Measurements from ENCODE around the gene GMPR. TPM values are rescaled to one million over a fixed set of nuclear protein-coding genes. Genes with fewer than 3 reads are reported as not detected.

The GMPR gene
- total RNA-seq, 1 experiment from 2014 or later = 2.0 TPM

DNA sequence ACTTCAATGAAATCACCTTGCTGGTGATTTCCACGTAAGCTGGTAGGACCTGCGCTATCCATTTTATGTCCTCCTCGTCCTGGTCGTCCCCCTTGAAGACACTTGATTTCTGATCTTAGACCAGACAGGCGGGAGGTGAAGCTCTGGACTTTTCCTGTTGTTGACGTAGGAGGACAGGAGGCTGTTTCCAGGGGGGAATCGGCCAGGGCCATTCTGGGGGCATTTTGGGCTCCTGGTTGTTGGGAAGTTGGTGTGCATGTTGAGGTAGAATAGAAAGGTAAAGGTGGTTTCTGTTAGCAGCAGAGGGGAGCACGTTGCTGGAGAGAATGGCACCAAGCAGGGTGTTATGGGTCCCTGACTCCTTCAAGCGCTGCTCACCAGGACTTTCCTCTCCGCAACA, 56.0 kb downstream of the GMPR start:
- TF ChIP-seq CTCF (conservative IDR thresholded peaks at IDR 0.05) (no peak), EZH2 (IDR thresholded peaks at IDR 0.05; ENCODE audit: low read depth) (no peak)
- no peak overlapping the region for H2AFZ ChIP-seq
- H3K36me3 ChIP-seq (ENCODE audit: low read depth) = no peaks in the 10 kb centered on the region
- H3K9me3 ChIP-seq (ENCODE audit: insufficient read depth, low read depth) = no peaks in the 10 kb centered on the region
- no peak for DNase-seq
- no TSS peak for BruUV-seq (replicated peaks)
- intact Hi-C loops (cut with micrococcal nuclease; ENCODE audit: unreplicated experiment) = no loop called here
- ChIA-PET CTCF (interaction anchor here (0.6 kb wide), 1 partner anchor 12 kb away, joined by 3 read pairs; no protein-coding TSS in a partner anchor), POLR2A (ENCODE audit: unreplicated experiment) (no interaction called here)
- H3K4me3 ChIP-seq = no peak overlapping the region
- H4K20me1 ChIP-seq (ENCODE audit: insufficient read depth) = no peaks in the 10 kb centered on the region
- H3K4me1 ChIP-seq (replicated peaks; ENCODE audit: insufficient read depth) = no peaks in the 10 kb centered on the region
- H3K27me3 ChIP-seq (ENCODE audit: insufficient read depth, low read depth) = peaks cover 3% of the 10 kb centered on the region; the same call in 1 of the 2 replicates
- no peaks in the 10 kb centered on the region for H3F3A ChIP-seq (ENCODE audit: insufficient read depth, low read depth)
- H3K27ac ChIP-seq = no peak overlapping the region
- H3K79me2 ChIP-seq (ENCODE audit: low read depth) = no peaks in the 10 kb centered on the region
- H3K4me2 ChIP-seq = no peak overlapping the region
- no peaks in the 10 kb centered on the region for H3K9me2 ChIP-seq (ENCODE audit: insufficient read depth)

DNA sequence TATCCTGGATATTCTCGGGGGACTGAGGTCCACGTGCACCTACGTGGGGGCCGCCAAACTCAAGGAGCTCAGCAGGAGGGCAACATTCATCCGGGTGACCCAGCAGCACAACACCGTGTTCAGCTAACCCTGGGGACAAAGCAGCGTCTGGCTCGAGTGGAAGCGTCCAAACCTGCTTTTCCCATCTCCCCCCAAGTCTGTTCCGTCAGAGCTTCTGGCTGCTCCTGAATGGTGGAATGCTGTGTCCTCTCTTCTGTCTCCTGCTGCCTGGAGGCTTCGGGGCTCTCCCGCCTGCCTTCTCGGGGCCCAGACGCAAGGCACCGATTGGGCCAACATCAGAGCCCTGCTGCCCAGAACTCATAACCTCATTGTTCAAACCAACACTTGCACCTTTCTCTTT, 56.7 kb downstream of the GMPR start:
- intact Hi-C loops (cut with micrococcal nuclease; ENCODE audit: unreplicated experiment) = no loop called here
- POLR2A ChIA-PET (ENCODE audit: unreplicated experiment) = no interaction called here
- TF ChIP-seq EZH2 (IDR thresholded peaks at IDR 0.05; ENCODE audit: low read depth) = no peak
- TF ChIP-seq CTCF (conservative IDR thresholded peaks at IDR 0.05) = no peak
- no peak overlapping the region for H2AFZ ChIP-seq
- no peaks in the 10 kb centered on the region for H3K9me2 ChIP-seq (ENCODE audit: insufficient read depth)
- CTCF ChIA-PET = interaction anchor here (0.6 kb wide), 1 partner anchor 12 kb away, joined by 3 read pairs; no protein-coding TSS in a partner anchor
- no peak overlapping the region for H3K27ac ChIP-seq
- H3K79me2 ChIP-seq (ENCODE audit: low read depth) = no peaks in the 10 kb centered on the region
- no peaks in the 10 kb centered on the region for H3K9me3 ChIP-seq (ENCODE audit: insufficient read depth, low read depth)
- H3K4me3 ChIP-seq = no peak overlapping the region
- H3K27me3 ChIP-seq (ENCODE audit: insufficient read depth, low read depth) = peaks cover 3% of the 10 kb centered on the region; the same call in 1 of the 2 replicates
- no TSS peak for BruUV-seq (replicated peaks)
- no peak overlapping the region for H3K4me2 ChIP-seq
- no peak for DNase-seq
- no peaks in the 10 kb centered on the region for H3K4me1 ChIP-seq (replicated peaks; ENCODE audit: insufficient read depth)
- no peaks in the 10 kb centered on the region for H3F3A ChIP-seq (ENCODE audit: insufficient read depth, low read depth)
- no peaks in the 10 kb centered on the region for H4K20me1 ChIP-seq (ENCODE audit: insufficient read depth)
- no peaks in the 10 kb centered on the region for H3K36me3 ChIP-seq (ENCODE audit: low read depth)

GRCh38 chr6:16295471-16295870, 57.1 kb downstream of the GMPR start:
- intact Hi-C loops (cut with micrococcal nuclease; ENCODE audit: unreplicated experiment) = no loop called here
- Histone ChIP-seq H3K4me2 (no peak overlapping the region), H3F3A (ENCODE audit: insufficient read depth, low read depth) (no peaks in the 10 kb centered on the region), H3K4me3 (no peak overlapping the region), H3K4me1 (replicated peaks; ENCODE audit: insufficient read depth) (no peaks in the 10 kb centered on the region), H3K27ac (no peak overlapping the region), H3K36me3 (ENCODE audit: low read depth) (no peaks in the 10 kb centered on the region), H3K27me3 (ENCODE audit: insufficient read depth, low read depth) (peaks cover 3% of the 10 kb centered on the region; the same call in 1 of the 2 replicates), H3K9me3 (ENCODE audit: insufficient read depth, low read depth) (no peaks in the 10 kb centered on the region), H3K79me2 (ENCODE audit: low read depth) (no peaks in the 10 kb centered on the region), H4K20me1 (ENCODE audit: insufficient read depth) (no peaks in the 10 kb centered on the region), H3K9me2 (ENCODE audit: insufficient read depth) (no peaks in the 10 kb centered on the region), H2AFZ (no peak overlapping the region)
- no peak for DNase-seq
- POLR2A ChIA-PET (ENCODE audit: unreplicated experiment) = no interaction called here
- no TSS peak for BruUV-seq (replicated peaks)
- CTCF ChIA-PET = no interaction called here
- TF ChIP-seq EZH2 (IDR thresholded peaks at IDR 0.05; ENCODE audit: low read depth) = no peak
- TF ChIP-seq CTCF (conservative IDR thresholded peaks at IDR 0.05) = no peak

All from PC-9 (cell line).